Natural killer cell (primary cell): ENCODE measurements around the gene REELD1. TPM values are rescaled to one million over a fixed set of nuclear protein-coding genes. Genes with fewer than 3 reads are reported as not detected.

Source experiments
- total RNA-seq, 4 donors: library from RNA; stranded (reverse); fragments of 120-200 nt in 1 of 4; gene quantifications; one replicate each; pipeline versions ENCODE4 v1.2.3 to v1.2.4, GENCODE V29; 2013 to 2022

REELD1 gene
- total RNA-seq, 3 donors from 2014 or later (not counting 1 experiment from before 2014, with no cell fraction given), result 0.72 to 2.2 (median 1.1) TPM

Other genes starting within 250 kb of the REELD1 start
- 10 to 100 TPM; 23.8 to 27.5 (median 23.8) TPM for gene LSM6, start 38.8 kb upstream of the REELD1 start, total RNA-seq